ENCODE results near the gene FAH.

DNA sequence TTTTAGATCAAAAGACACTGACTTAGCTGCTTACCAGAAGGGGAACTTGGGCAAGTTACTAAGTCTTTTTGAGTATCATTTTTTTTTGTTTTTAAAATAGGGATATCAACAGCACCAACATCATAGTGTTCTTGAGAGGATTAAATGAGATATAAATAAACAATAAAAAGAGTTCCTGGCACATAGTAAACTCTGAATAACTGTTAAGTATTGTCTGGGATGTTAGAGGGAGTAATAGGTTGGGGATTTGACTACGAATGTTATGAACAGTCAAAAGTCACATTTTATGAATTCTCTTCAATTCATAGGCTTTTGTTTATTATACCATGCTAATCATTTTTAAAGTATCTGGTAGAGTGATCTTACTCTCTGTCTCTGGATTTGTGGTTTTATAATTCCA lies 37.8 kb upstream of the FAH start:
- TF ChIP-seq, protein P1, sequence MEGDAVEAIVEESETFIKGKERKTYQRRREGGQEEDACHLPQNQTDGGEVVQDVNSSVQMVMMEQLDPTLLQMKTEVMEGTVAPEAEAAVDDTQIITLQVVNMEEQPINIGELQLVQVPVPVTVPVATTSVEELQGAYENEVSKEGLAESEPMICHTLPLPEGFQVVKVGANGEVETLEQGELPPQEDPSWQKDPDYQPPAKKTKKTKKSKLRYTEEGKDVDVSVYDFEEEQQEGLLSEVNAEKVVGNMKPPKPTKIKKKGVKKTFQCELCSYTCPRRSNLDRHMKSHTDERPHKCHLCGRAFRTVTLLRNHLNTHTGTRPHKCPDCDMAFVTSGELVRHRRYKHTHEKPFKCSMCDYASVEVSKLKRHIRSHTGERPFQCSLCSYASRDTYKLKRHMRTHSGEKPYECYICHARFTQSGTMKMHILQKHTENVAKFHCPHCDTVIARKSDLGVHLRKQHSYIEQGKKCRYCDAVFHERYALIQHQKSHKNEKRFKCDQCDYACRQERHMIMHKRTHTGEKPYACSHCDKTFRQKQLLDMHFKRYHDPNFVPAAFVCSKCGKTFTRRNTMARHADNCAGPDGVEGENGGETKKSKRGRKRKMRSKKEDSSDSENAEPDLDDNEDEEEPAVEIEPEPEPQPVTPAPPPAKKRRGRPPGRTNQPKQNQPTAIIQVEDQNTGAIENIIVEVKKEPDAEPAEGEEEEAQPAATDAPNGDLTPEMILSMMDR (IDR thresholded peaks at IDR 0.05): no peak
- no peak for TF ChIP-seq EZH2 (IDR thresholded peaks at IDR 0.05)
